ENCODE data around the gene EEIG1. TPM values are rescaled to one million over a fixed set of nuclear protein-coding genes. Genes with fewer than 3 reads are reported as not detected.

EEIG1 gene
- total RNA-seq, 1 experiment from 2014 or later = 52.3 TPM

DNA sequence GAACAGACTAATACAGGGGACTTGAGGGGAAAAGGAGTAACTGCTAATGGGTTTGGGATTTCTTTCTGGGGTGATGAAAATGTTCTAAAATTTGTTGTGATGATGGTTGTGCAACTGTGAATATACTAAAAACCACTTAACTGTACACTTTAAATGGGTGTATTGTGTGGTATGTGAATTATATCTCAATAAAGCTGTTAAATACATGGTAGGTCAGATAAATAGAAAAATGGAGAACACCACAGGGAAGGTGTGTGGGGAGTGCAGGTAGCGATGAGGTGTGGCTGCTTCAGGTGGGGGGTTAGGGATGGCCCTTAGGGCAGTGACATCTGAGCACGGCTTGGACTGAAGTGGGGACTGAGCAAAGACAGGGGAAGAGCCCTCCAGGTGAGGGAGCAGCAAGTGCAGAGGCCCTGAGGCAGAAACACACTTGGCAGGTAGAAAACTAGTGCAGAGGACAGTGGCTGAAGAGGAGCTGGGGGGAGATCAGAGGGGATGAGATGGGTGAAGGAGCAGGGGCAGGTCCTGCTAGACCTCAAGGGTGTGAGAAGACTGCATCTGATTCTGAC is 20.9 kb downstream of the EEIG1 start:
- 0 out of 2 replicates have a peak overlapping the region, but pooled peaks have one; percentile 5 for H2BK15ac ChIP-seq (ENCODE audit: low read depth, low read length)
- H3K27me3 ChIP-seq (ENCODE audit: insufficient read depth, low read length) = no peaks in the 10 kb centered on the region
- H3K9ac ChIP-seq (ENCODE audit: extremely low read depth, insufficient read length, low read length) = no peak overlapping the region
- H3K4ac ChIP-seq (ENCODE audit: low read depth, low read length) = no peak overlapping the region
- no CpG with 5 or more reads among the region's 2 CpGs for WGBS (ENCODE audit: extremely low coverage, insufficient read length, low lambda C conversion rate)
- H3K18ac ChIP-seq (ENCODE audit: insufficient read length, low read depth, low read length) = no peak overlapping the region
- no peak overlapping the region for H3K56ac ChIP-seq (ENCODE audit: insufficient read length, low read depth, low read length)
- Mint-ChIP-seq H3K4me3 (no peak overlapping the region), H3K9me3 (no peaks in the 10 kb centered on the region), H3K27ac (peak overlapping the region; percentile 38 to 92 (median 90); a peak in 6 of 7 replicates), H3K36me3 (ENCODE audit: insufficient read depth in 1 of 3, low read depth in 3 of 3) (peaks cover 0 to 9% (median 6%) of the 10 kb centered on the region in 3 experiments; a peak in 5 of 7 replicates), H3K27me3 (ENCODE audit: low read depth) (no peaks in the 10 kb centered on the region), H3K4me1 (peaks cover 46 to 54% of the 10 kb centered on the region in 2 experiments)
- peaks cover 2% of the 10 kb centered on the region for H3K79me1 ChIP-seq (ENCODE audit: insufficient read depth, low read depth, low read length, poor library complexity, severe bottlenecking)
- no peak overlapping the region for H2AK5ac ChIP-seq (ENCODE audit: insufficient read length, low read length)
- no peak overlapping the region for H3T11ph ChIP-seq (ENCODE audit: low read length)
- no peak overlapping the region for H4K8ac ChIP-seq (replicated peaks; ENCODE audit: insufficient read length, low read depth, low read length)
- no peak overlapping the region for H2AFZ ChIP-seq (ENCODE audit: low read length)
- peak overlapping the region; percentile 24 for H2BK5ac ChIP-seq (ENCODE audit: insufficient read length, low read length)
- no peak overlapping the region for H4K91ac ChIP-seq (ENCODE audit: insufficient read length, low read depth, low read length)
- no peaks in the 10 kb centered on the region for H3K23me2 ChIP-seq (ENCODE audit: insufficient read length, low read depth, low read length, poor library complexity, severe bottlenecking)
- H3K14ac ChIP-seq (ENCODE audit: insufficient read depth, low read length) = no peak overlapping the region
- no peak for DNase-seq
- H3K27ac ChIP-seq (ENCODE audit: insufficient read length, low read depth, low read length) = no peak overlapping the region
- H2BK20ac ChIP-seq (ENCODE audit: low read depth, low read length, poor library complexity, severe bottlenecking) = no peak overlapping the region
- H4K5ac ChIP-seq (ENCODE audit: insufficient read length, low read depth, low read length) = no peak overlapping the region
- H3K4me1 ChIP-seq (ENCODE audit: insufficient read depth, low read length) = peaks cover 3% of the 10 kb centered on the region; the same call in 1 of the 2 replicates
- peaks cover 3% of the 10 kb centered on the region for H4K20me1 ChIP-seq (ENCODE audit: control insufficient read depth, insufficient read depth, insufficient read length)
- no peak overlapping the region for H2BK120ac ChIP-seq (ENCODE audit: low read depth, low read length, poor library complexity, severe bottlenecking)
- H3K9me3 ChIP-seq (ENCODE audit: control insufficient read depth, low read depth, low read length) = no peaks in the 10 kb centered on the region
- TF ChIP-seq, protein P1, sequence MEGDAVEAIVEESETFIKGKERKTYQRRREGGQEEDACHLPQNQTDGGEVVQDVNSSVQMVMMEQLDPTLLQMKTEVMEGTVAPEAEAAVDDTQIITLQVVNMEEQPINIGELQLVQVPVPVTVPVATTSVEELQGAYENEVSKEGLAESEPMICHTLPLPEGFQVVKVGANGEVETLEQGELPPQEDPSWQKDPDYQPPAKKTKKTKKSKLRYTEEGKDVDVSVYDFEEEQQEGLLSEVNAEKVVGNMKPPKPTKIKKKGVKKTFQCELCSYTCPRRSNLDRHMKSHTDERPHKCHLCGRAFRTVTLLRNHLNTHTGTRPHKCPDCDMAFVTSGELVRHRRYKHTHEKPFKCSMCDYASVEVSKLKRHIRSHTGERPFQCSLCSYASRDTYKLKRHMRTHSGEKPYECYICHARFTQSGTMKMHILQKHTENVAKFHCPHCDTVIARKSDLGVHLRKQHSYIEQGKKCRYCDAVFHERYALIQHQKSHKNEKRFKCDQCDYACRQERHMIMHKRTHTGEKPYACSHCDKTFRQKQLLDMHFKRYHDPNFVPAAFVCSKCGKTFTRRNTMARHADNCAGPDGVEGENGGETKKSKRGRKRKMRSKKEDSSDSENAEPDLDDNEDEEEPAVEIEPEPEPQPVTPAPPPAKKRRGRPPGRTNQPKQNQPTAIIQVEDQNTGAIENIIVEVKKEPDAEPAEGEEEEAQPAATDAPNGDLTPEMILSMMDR (conservative IDR thresholded peaks at IDR 0.05) = no peak
- no peak overlapping the region for H3K23ac ChIP-seq (ENCODE audit: insufficient read length, low read depth, low read length)
- no peak overlapping the region for H2BK12ac ChIP-seq (ENCODE audit: insufficient read length, low read depth, low read length)
- H3K4me2 ChIP-seq (ENCODE audit: insufficient read depth, insufficient read length, low read length) = no peak overlapping the region
- peaks cover 8% of the 10 kb centered on the region; the same call in 1 of the 2 replicates for H3K79me2 ChIP-seq (ENCODE audit: insufficient read depth, low read length)

All from H9 (cell line).